GM19239 (cell line): ENCODE measurements around the gene HOXA3.

Source experiments
- DNase-seq: peaks from one replicate; pipeline ENCODE4 v3.0.0; 2011; ENCODE audit warnings: low spot score; ENCODE audit not compliant: insufficient read length
- FAIRE-seq: peaks from 2 replicates; lab custom pipeline; 2011; peaks lifted over from hg19 to GRCh38; lab: Jason Lieb, UNC

Gene HOXA3

GRCh38 chr7:27108390-27109127 lies 43.8 kb downstream of the HOXA3 start:
- no peak for FAIRE-seq
- no peak for DNase-seq

- DNase-seq (no peak), FAIRE-seq (no peak)
Measured at GRCh38 chr7:27107391-27108381, 44.7 kb downstream of the HOXA3 start.

- no peak for FAIRE-seq
- DNase-seq: no peak
Measured at GRCh38 chr7:27106901-27107240, 45.5 kb downstream of the HOXA3 start.

GRCh38 chr7:27106181-27106900 lies 46.0 kb downstream of the HOXA3 start:
- FAIRE-seq (no peak), DNase-seq (no peak)

- no peak for FAIRE-seq
- no peak for DNase-seq
Measured at GRCh38 chr7:27105301-27106031, 46.9 kb downstream of the HOXA3 start.

GRCh38 chr7:27104341-27105058 lies 47.9 kb downstream of the HOXA3 start:
- DNase-seq (no peak), FAIRE-seq (no peak)

- DNase-seq: no peak
- FAIRE-seq: no peak
Measured at GRCh38 chr7:27103489-27104226, 48.7 kb downstream of the HOXA3 start.

GRCh38 chr7:27102581-27103442 lies 49.6 kb downstream of the HOXA3 start, which contains the start of gene HOXA2:
Gene HOXA2 (minus strand): TSS chr7:27102683. CDS start chr7:27102500, 183 bp downstream.
- DNase-seq: no peak
- no peak for FAIRE-seq

GRCh38 chr7:27101957-27102580 lies 50.3 kb downstream of the HOXA3 start:
- FAIRE-seq (no peak), DNase-seq (no peak)

GRCh38 chr7:27101171-27101956 lies 51.0 kb downstream of the HOXA3 start:
- FAIRE-seq (no peak), DNase-seq (no peak)

- DNase-seq (no peak), FAIRE-seq (no peak)
Measured at GRCh38 chr7:27100694-27101170, 51.7 kb downstream of the HOXA3 start.

- no peak for FAIRE-seq
Measured at GRCh38 chr7:27099453-27100370, 52.7 kb downstream of the HOXA3 start.

GRCh38 chr7:27098578-27099451 lies 53.6 kb downstream of the HOXA3 start:
- FAIRE-seq (no peak), DNase-seq (no peak)

More at GRCh38 chr7:27099453-27100370, 52.7 kb downstream of the HOXA3 start:
- no peak for DNase-seq
